Islet of Langerhans (tissue), 1 donor: ENCODE measurements around the gene SEMA3C.
A peak's percentile ranks its signal among the peaks of the same experiment; 100 is the strongest.

ENCODE experiments used
- FAIRE-seq: peaks from one replicate; lab custom pipeline; 2011; peaks lifted over from hg19 to GRCh38; lab: Jason Lieb, UNC

SEMA3C gene

DNA sequence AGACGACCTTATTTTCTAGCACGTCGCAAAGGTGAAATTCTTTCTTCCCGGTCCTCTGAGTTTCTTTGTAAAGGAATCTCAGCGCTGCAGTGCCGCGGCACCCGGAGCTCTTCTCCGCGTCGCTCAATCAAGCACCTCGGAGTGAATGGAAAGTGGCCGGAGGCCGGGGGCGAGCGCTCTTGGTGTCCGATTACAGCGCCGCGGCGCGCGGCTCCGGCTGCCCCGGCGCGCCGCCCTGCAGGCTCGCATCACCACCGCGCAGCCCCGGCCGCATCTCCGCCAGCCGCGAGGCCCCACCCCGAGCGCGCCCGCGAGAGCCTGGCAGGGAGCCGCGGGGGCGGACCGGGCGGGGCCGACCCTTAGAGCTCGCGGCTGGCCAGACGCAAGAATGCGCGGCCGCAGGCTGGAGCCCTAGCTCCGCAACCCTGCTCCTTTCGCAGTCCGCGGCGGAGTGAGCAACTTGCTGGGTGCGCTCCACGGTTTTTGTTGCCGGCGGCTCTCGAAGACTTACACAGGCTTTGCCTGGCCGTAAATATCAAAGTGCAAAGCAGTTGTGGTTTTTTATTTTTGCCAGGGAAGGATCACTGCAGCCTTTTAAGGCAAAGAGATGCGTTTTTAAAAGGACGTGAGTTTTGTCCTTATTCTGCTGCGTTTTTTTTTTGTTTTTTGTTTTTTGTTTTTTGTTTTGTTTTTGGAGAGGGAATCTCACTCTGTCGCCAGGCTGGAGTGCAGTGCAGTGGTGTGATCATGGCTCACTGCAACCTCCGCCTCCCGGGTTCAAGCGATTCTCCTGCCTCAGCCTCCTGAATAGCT lies at the start of gene SEMA3C:
Gene SEMA3C, minus strand, starts transcription at position 143 of the 813 bp plus-strand sequence. CDS start 2,270 bp downstream, outside the sequence.
- FAIRE-seq = no peak

GRCh38 chr7:80968606-80969005 lies 49.8 kb upstream of the SEMA3C start:
- FAIRE-seq = no peak

DNA sequence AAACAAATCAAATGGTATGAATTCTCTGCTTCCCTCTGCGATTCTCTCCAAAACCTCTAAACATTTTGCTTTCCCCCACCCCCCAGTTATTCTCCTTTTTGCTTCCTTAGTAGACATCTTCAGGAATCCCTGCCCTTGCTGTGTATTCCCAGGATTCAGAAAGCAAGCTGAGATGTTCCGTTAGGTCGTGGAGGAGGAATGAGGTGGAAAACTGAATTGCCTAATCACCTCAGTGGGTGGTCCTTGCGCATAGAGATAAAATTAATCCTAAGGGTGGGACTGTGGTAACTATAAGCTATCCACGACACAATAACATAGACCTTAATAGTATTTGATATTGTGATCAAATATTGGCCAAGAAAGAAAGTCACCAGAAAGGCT lies 49.1 kb upstream of the SEMA3C start:
- no peak for FAIRE-seq

GRCh38 chr7:80967071-80967916 lies 48.4 kb upstream of the SEMA3C start:
- no peak for FAIRE-seq

DNA sequence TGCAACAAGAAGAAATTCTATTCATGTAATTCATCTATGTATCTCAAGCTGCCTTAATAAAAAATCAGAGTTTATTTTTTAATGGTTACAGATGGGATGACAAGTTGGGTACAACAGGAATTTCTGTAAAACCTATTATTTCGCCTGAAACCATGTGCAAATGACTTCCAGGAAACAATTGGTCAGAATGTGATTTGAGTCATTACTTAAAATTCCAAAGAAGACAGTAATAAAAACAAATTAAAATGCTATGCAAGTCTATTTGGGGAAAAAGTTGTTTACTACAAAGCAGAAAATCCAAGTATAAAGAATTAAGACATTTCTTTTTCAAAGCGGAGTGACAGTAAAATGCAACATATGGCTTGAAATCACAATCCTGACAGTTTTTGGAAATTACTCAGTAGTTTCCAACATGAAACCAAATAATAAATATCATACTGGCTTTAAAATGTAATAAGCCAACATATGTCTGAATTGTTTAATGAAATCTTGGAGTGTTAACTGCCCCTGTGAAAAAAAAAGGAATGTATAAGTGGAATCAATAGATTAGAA lies 41.5 kb upstream of the SEMA3C start:
- FAIRE-seq = no peak

GRCh38 chr7:80957226-80957777 lies 38.5 kb upstream of the SEMA3C start:
- no peak for FAIRE-seq

- FAIRE-seq = no peak
Measured at GRCh38 chr7:80954191-80954590, 35.3 kb upstream of the SEMA3C start.

DNA sequence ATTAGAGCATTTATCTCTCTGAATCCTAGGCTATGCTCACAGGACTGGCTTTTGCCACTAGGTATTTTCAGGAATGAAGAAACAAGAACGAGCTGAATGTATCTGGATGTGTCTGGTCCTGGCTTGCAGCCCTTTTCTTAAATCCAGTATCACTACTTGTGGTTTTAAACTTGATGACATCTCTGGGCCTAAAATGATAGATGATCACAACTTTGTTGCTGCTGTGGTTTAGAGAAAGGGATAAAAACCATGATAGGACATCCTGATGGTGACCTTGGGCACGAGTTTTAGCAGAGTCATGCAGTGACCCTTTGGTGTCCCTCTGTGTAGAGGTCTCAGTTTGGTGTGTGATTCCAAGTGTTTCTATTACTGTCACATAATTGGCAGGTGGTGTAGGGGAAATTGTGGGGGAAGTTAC lies 31.7 kb upstream of the SEMA3C start:
- no peak for FAIRE-seq

- no peak for FAIRE-seq
Measured at GRCh38 chr7:80949449-80949848, 30.6 kb upstream of the SEMA3C start.

- no peak for FAIRE-seq
Measured at GRCh38 chr7:80946858-80947257, 28.0 kb upstream of the SEMA3C start.

- no peak for FAIRE-seq
Measured at GRCh38 chr7:80945976-80946375, 27.1 kb upstream of the SEMA3C start.

GRCh38 chr7:80943342-80943741 lies 24.5 kb upstream of the SEMA3C start:
- FAIRE-seq = no peak

DNA sequence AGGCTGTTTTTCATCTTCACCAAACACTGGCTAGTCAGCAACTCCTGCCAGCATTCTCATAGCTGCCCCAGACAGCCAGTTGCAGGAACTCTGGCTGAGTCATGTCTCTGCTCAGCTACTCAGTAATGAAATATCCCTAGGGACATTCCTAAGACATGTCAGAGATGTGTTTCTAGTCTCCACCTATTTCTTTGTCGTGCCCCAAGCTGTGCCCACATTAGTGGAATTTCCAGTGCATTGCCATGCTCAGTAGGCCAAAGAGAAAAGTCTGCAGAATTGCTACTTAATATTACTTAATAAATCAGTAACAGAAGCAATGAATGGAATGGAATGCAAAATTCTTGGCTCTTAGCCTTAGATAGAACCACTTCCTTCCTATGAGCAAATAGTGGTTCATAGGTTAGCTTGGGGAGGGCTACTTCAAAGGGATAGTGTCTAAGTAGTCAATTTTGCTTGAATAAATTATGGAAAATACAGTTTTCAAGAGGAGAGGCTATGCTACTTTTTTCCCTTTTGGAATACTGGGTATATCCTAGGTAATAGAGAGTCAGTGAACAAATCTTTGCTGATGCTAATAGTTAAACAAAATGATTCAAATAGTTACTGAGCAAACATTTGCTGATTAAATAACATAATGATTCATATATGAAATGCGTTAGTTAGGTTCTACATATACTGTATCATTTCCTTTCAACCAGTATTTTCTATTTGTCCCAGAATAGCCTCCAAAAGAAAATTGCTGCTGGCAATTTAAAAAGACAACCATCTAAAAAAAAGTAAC lies 23.6 kb upstream of the SEMA3C start:
- peak; percentile 41 for FAIRE-seq

DNA sequence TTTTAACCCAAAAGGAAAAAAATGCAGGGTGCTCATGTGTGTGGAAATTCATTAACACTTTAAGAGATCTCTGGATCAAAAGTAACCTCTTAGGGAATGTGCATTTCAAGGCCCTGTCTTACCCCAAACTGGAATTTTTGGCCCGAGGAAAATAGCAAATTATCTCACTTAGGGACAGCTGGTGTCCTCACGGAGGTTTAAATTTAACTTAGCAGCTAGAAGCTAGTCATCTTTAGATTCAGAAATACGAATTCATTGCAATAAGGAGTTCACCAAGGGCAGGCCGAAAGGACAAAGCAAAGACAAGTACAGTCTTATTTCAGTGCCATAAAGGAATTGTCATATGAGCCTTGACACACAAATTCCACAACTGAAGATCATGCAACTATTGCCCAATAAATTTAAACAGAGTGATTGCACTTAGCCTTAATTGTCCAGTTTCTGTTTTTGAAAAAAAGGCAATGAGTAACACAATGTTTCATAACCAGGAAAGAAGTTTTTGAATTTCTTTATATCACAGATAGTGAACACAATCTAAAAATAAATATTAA lies 22.4 kb upstream of the SEMA3C start:
- no peak for FAIRE-seq

- FAIRE-seq = no peak
Measured at GRCh38 chr7:80940539-80941207, 21.8 kb upstream of the SEMA3C start.

DNA sequence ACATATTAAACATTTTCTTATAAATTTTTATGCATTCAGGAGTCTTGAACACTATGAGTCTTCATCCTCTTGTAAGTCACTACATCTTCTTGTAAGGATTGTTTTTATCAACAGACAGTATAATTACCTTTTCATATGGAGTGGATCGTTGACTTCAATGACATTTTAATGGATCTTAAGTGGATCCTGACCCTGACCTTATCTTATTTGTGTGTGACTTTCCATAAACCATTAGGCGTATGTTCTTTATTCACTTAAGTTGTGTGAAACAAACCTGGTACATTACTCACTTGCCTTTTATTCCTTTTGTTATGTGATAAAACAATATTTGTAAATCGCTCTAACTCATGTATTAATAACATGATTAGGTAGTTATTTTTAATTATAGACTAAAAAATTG lies 18.5 kb upstream of the SEMA3C start:
- FAIRE-seq = no peak

- FAIRE-seq = no peak
Measured at GRCh38 chr7:80935991-80936780, 17.3 kb upstream of the SEMA3C start.

- no peak for FAIRE-seq
Measured at GRCh38 chr7:80934321-80934720, 15.5 kb upstream of the SEMA3C start.

DNA sequence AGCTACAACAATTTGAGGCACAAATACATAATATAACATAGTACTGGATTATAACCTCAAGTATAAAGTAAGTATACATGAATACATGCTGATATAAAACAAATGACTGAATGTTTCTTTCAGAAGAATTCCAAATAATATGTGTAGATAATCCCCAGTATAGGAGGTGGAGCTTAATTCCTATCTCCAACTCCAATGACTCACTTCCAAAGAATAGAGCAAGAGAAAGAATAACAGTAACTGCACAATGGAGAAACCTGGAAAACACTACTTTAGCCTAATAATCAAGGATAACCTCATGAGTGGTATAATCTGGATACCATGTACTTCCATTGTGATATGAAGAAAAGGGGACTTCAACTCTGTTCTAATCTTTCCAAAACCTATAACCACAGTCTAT lies 13.7 kb upstream of the SEMA3C start:
- FAIRE-seq = no peak

DNA sequence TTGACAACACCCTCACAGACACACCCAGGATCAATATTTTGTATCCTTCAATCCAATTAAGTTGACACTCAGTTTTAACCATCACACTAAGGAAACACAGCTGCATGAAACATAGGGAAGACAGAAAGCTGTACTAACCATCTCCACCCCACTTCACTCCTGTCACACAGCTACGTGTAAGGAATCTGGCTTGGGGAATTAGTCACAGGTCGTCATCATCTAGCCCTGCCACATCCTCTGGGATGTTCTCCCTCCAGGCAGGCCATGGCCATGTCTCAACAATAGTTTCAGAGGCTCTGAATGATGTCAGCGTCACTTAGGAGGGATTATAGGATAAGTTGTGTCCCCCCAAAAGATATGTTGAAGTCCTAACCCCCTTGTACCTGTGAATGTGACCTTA lies 10.8 kb upstream of the SEMA3C start:
- no peak for FAIRE-seq
